ENCODE data around the gene OAS3. TPM values are rescaled to one million over a fixed set of nuclear protein-coding genes. Genes with fewer than 3 reads are reported as not detected.

The OAS3 gene
- total and polyA plus RNA-seq, 4 donors = 3.8 to 9.5 (median 5.4) TPM

DNA sequence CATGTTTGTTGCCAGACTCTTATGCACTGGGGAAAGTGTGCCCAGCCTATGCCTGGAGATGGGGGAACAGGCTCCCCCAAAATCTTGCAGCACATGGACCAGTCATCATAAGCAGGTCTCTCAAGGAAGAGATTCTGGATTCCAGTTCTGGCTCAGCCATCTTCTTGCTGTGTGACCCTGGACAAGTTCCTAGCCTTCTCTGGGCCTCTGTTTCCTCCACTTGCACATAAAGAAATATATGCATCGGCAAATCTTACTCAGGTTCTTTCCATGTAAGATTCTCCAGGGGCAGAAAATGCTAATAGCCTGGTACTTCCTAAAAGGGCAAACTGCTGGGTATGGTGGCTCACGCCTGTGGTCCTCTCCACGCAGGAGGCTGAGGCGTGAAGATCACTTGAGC lies 7.2 kb downstream of the OAS3 start:
- peaks cover 0 to 32% (median 6%) of the 10 kb centered on the region in 4 donors for H3K36me3 ChIP-seq (ENCODE audit: control insufficient read depth in 4 of 4, insufficient read depth in 3 of 4, low read depth in 1 of 4, low read length in 3 of 4)

More for the DNA sequence above, 7.2 kb downstream of the OAS3 start:
- Histone ChIP-seq H3K27me3 (ENCODE audit: control insufficient read depth in 4 of 4, insufficient read depth in 4 of 4, low read length in 3 of 4) (no peaks in the 10 kb centered on the region), H3K9me3 (ENCODE audit: control insufficient read depth in 4 of 4, low read length in 3 of 4) (no peaks in the 10 kb centered on the region), H3K9ac (ENCODE audit: low read depth in 1 of 2, low read length in 2 of 2) (no peak overlapping the region), H3K27ac (ENCODE audit: low read depth in 1 of 2, low read length in 2 of 2) (no peak overlapping the region), H3K4me3 (ENCODE audit: low read depth in 1 of 3, low read length in 3 of 3) (no peak overlapping the region), H3K4me1 (ENCODE audit: control insufficient read depth in 4 of 4, insufficient read depth in 4 of 4, low read length in 3 of 4) (no peaks in the 10 kb centered on the region)
- 98% methylated on average over 4 of the region's 4 CpGs for WGBS
- no peak for DNase-seq (ENCODE audit: low spot score)
- TF ChIP-seq HNF4A (conservative IDR thresholded peaks at IDR 0.05) = no peak
- TF ChIP-seq FOXA1 (IDR thresholded peaks at IDR 0.05) = no peak
- no peak for TF ChIP-seq NR2F2 (IDR thresholded peaks at IDR 0.05)
- TF ChIP-seq, protein P1, sequence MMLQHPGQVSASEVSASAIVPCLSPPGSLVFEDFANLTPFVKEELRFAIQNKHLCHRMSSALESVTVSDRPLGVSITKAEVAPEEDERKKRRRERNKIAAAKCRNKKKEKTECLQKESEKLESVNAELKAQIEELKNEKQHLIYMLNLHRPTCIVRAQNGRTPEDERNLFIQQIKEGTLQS (IDR thresholded peaks at IDR 0.05) = no peak
- TF ChIP-seq YY1 (IDR thresholded peaks at IDR 0.05) = no peak
- no peak for TF ChIP-seq RAD21 (IDR thresholded peaks at IDR 0.05)
- TF ChIP-seq CTCF (IDR thresholded peaks at IDR 0.05; ENCODE audit: low read depth, low read length, missing input control) = no peak
- no peak for TF ChIP-seq ZBTB33 (IDR thresholded peaks at IDR 0.05)
- no peak for TF ChIP-seq GABPA (IDR thresholded peaks at IDR 0.05 in 1 of 2, conservative IDR thresholded peaks at IDR 0.05 in 1 of 2)
- TF ChIP-seq TAF1 (conservative IDR thresholded peaks at IDR 0.05) = no peak
- TF ChIP-seq, protein P2, sequence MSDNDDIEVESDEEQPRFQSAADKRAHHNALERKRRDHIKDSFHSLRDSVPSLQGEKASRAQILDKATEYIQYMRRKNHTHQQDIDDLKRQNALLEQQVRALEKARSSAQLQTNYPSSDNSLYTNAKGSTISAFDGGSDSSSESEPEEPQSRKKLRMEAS (IDR thresholded peaks at IDR 0.05) = no peak
- no peak for TF ChIP-seq SP1 (IDR thresholded peaks at IDR 0.05)
- TF ChIP-seq REST (IDR thresholded peaks at IDR 0.05) = no peak
- TF ChIP-seq FOXA2 (IDR thresholded peaks at IDR 0.05) = no peak
- TF ChIP-seq JUND (IDR thresholded peaks at IDR 0.05) = no peak
- TF ChIP-seq RXRA (IDR thresholded peaks at IDR 0.05) = no peak
- TF ChIP-seq EGR1 (IDR thresholded peaks at IDR 0.05; ENCODE audit: low read depth in 2 of 2) = no peak
